ENCODE results near the gene TUBA4B. TPM values are rescaled to one million over a fixed set of nuclear protein-coding genes. Genes with fewer than 3 reads are reported as not detected.
"Not testable (repeated sequence)": the region's sequence is repeated elsewhere in the genome, so short reads cannot be mapped to it uniquely, and the experiment has no call there.

TUBA4B gene
- polyA plus RNA-seq, 1 experiment = not detected

DNA sequence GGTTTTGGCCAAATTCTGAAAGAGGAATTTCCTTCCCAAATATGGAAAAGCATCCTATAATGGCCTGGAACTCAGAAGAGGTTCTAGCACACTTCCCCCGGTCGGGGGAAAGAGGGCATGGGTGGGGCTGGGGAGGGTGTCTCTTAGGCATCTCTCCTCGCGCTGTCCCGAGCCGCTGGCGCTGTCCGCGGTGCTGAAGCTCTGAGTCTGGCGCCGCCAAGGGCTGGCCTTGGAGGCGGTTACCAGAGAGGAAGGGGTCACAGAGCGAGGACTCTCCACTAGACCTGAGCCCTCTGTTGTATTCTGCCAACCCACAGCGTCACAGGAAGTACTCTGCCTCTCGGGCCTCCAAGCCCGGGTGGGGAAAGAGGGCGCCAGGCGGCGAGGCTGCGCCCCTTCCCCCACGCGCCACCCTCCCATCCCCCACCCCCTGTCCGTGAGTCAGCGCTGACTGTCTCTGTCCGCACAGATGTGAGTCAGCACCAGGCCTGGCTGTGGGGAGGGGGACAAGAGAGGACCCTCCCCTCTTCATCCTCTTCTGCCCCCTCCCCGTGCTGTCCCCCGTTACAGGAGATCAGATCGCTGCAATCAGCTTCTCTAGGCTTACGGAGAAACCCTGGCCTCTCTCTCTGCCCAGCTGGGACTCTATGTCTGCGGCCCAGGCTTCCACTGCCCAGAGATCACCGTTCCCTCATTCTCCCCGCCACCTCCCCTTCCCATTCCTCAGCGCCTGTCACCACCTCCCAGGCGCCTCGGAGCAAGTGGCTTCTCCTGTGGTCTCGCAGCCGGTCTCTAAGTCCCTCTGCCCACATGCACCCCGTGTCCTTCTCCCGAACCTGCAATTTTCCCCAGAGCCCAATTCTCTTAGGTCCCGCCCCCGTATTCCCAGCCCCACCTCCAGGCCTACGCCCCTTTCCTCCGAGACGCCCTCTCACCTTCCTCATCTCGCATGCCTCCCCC is 55.4 kb downstream of the TUBA4B start:
- DNase-seq (ENCODE audit: low read depth) = no peak
- Histone ChIP-seq H3K36me3 (ENCODE audit: control insufficient read depth, insufficient read depth, low read length) (no peaks in the 10 kb centered on the region), H3K27me3 (ENCODE audit: control insufficient read depth, insufficient read depth, low read length) (peaks cover 11% of the 10 kb centered on the region), H3K4me3 (ENCODE audit: low read depth, low read length) (peak overlapping the region; percentile 32)
- ChIA-PET CTCF (interaction anchor here (0.7 to 3.6 kb wide), 4 partner anchors 9 to 31 kb away, joined by 3 to 23 read pairs (median 6); no protein-coding TSS in a partner anchor), POLR2A (no interaction called here)
- TF ChIP-seq, protein P1, sequence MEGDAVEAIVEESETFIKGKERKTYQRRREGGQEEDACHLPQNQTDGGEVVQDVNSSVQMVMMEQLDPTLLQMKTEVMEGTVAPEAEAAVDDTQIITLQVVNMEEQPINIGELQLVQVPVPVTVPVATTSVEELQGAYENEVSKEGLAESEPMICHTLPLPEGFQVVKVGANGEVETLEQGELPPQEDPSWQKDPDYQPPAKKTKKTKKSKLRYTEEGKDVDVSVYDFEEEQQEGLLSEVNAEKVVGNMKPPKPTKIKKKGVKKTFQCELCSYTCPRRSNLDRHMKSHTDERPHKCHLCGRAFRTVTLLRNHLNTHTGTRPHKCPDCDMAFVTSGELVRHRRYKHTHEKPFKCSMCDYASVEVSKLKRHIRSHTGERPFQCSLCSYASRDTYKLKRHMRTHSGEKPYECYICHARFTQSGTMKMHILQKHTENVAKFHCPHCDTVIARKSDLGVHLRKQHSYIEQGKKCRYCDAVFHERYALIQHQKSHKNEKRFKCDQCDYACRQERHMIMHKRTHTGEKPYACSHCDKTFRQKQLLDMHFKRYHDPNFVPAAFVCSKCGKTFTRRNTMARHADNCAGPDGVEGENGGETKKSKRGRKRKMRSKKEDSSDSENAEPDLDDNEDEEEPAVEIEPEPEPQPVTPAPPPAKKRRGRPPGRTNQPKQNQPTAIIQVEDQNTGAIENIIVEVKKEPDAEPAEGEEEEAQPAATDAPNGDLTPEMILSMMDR (IDR thresholded peaks at IDR 0.05; ENCODE audit: insufficient read depth, low read depth, low read length) = no peak

DNA sequence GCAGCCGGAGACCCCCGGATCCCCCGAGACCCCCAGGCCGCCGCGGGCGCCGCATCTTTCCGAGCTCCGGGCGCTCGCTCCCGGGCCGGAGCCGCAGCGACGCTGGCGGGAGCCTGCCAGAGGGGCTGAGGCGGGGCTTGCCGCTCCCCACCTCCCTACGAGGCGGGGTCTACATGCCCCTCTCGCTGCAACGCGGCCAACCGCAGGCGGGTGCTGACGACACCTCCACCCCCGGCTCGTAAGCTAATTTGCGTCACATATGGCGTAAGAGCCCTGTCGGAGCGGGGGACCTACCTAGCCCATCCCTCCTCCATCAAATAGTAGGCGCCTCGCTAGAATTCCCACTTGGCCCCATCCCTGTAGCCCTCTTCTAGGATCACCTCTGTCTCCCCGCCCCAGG is 56.2 kb downstream of the TUBA4B start, which contains the start of gene PTPRN:
Gene PTPRN, minus strand, starts transcription at position 124 of the 400 bp plus-strand sequence. Its CDS starts 69 bp downstream, at position 55.
- DNase-seq (ENCODE audit: low read depth) = no peak
- Histone ChIP-seq H3K36me3 (ENCODE audit: control insufficient read depth, insufficient read depth, low read length) (no peaks in the 10 kb centered on the region), H3K27me3 (ENCODE audit: control insufficient read depth, insufficient read depth, low read length) (peaks cover 11% of the 10 kb centered on the region), H3K4me3 (ENCODE audit: low read depth, low read length) (peak within 1 kb of the TSS; percentile 32)
- CTCF ChIA-PET = interaction anchor here (0.6 to 3.6 kb wide), 4 partner anchors 10 to 25 kb away, joined by 3 to 23 read pairs (median 7); no protein-coding TSS in a partner anchor
- POLR2A ChIA-PET = no interaction called here
- TF ChIP-seq, protein P1 (IDR thresholded peaks at IDR 0.05; ENCODE audit: insufficient read depth, low read depth, low read length) = no peak

DNA sequence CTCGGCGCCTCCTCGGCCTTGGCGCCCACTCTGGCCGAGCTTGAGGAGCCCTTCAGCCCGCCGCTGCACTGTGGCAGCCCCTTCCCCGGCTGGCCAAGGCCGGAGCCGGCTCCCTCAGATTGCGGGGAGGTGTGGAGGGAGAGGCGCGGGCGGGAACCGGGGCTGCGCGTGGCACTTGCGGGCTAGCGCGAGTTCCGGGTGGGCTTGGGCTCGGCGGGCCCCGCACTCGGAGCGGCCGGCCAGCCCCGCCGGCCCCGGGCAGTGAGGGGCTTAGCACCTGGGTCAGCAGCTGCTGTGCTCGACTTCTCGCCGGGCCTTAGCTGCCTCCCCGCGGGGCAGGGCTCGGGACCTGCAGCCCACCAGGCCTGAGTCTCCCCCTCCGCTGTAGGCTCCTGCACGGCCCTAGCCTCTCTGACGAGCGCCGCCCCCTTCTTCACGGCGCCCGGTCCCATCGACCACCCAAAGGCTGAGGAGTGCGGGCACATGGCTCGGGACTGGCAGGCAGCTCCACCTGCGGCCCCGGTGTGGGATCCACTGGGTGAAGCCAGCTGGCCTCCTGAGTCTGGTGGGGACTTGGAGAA is 59.7 kb downstream of the TUBA4B start:
- CTCF ChIA-PET = interaction anchor here (3.5 kb wide), 1 partner anchor 14 kb away, joined by 8 read pairs; no protein-coding TSS in a partner anchor
- H3K27me3 ChIP-seq (ENCODE audit: control insufficient read depth, insufficient read depth, low read length) = peaks cover 11% of the 10 kb centered on the region
- POLR2A ChIA-PET; H3K4me3 ChIP-seq (ENCODE audit: low read depth, low read length); H3K36me3 ChIP-seq (ENCODE audit: control insufficient read depth, insufficient read depth, low read length); DNase-seq (ENCODE audit: low read depth): not testable (repeated sequence)

DNA sequence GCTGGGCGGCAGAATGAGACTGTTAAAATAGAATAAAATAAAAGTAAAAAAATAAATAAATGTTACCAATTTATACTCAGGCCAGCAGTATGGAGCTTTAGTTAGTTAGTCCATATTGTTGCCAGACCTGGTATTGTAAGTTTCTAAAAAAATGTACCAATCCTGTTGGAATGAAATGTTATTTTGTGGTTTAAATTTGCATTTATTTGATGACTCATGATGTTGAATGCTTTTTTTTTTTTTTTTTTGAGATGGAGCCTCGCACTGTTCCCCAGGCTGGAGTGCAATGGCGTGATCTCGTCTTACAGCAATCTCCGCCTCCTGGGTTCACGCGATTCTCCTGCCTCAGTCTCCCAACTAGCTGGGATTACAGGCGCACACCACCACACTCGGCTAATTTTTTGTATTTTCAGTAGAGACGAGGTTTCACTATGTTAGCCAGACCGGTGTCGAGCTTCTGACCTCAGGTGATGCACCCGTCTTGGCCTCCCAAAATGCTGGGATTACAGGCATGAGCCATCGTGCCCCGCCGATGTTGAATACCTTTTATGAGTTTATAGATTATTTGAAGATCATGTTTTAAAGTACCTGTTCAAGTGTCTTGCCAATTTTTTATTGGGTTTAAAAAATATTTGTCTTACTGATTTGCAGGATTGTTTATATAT is 61.9 kb downstream of the TUBA4B start:
- ChIA-PET POLR2A (no interaction called here), CTCF (interaction anchor here (0.9 to 3.5 kb wide), 3 partner anchors 16 to 245 kb away, joined by 3 to 8 read pairs (median 4); no protein-coding TSS in a partner anchor)
- DNase-seq (ENCODE audit: low read depth) = no peak
- H3K4me3 ChIP-seq (ENCODE audit: low read depth, low read length) = no peak overlapping the region
- TF ChIP-seq, protein P1 (IDR thresholded peaks at IDR 0.05; ENCODE audit: insufficient read depth, low read depth, low read length) = no peak
- peaks cover 5% of the 10 kb centered on the region; the same call in 1 of the 2 replicates for H3K27me3 ChIP-seq (ENCODE audit: control insufficient read depth, insufficient read depth, low read length)
- no peaks in the 10 kb centered on the region for H3K36me3 ChIP-seq (ENCODE audit: control insufficient read depth, insufficient read depth, low read length)

Small RNAs within 50 kb of the gene (small RNA-seq; reads per million reads assigned to genes)
- gene MIR153-1 (ENCODE audit: insufficient read length, low read depth, low replicate concordance) = not detected

Other genes with a start within 250 kb of the TUBA4B start
- gene CFAP65, start 211.7 kb upstream of the TUBA4B start, polyA plus RNA-seq (2011; rRNA removed) = not detected in 2 replicates
- gene IHH, start 192.3 kb upstream of the TUBA4B start, polyA plus RNA-seq (2011; rRNA removed) = 0.05 TPM in 2 replicates
- gene NHEJ1, start 92.4 kb upstream of the TUBA4B start, polyA plus RNA-seq (2011; rRNA removed) = 23.9 and 24.1 TPM in 2 replicates
- 1.1 and 1.3 TPM in 2 replicates for gene SLC23A3, start 83.2 kb upstream of the TUBA4B start, polyA plus RNA-seq (2011; rRNA removed)
- 43.5 and 66.9 TPM in 2 replicates for gene CNPPD1, start 76.3 kb upstream of the TUBA4B start, polyA plus RNA-seq (2011; rRNA removed)
- gene RETREG2, start 75.0 kb upstream of the TUBA4B start, polyA plus RNA-seq (2011; rRNA removed) = 95.9 and 131 TPM in 2 replicates
- gene ZFAND2B, start 46.5 kb upstream of the TUBA4B start, polyA plus RNA-seq (2011; rRNA removed) = 45.6 and 62.9 TPM in 2 replicates
- 20.3 and 33.4 TPM in 2 replicates for gene ABCB6, start 34.3 kb upstream of the TUBA4B start, polyA plus RNA-seq (2011; rRNA removed)
- 105 and 132 TPM in 2 replicates for gene ATG9A, start 23.6 kb upstream of the TUBA4B start, polyA plus RNA-seq (2011; rRNA removed)
- 30.0 and 37.7 TPM in 2 replicates for gene ANKZF1, start 23.4 kb upstream of the TUBA4B start, polyA plus RNA-seq (2011; rRNA removed)
- gene GLB1L, start 7.8 kb upstream of the TUBA4B start, polyA plus RNA-seq (2011; rRNA removed) = 9.4 and 9.5 TPM in 2 replicates
- 41.6 and 64.2 TPM in 2 replicates for gene STK16, start 7.8 kb upstream of the TUBA4B start, polyA plus RNA-seq (2011; rRNA removed)
- gene TUBA4A, start 675 bp downstream of the TUBA4B start, polyA plus RNA-seq (2011; rRNA removed) = 16.8 and 23.0 TPM in 2 replicates
- 45.0 and 57.3 TPM in 2 replicates for gene DNAJB2, start 26.1 kb downstream of the TUBA4B start, polyA plus RNA-seq (2011; rRNA removed)
- 3.2 and 7.0 TPM in 2 replicates for gene PTPRN, start 56.2 kb downstream of the TUBA4B start, polyA plus RNA-seq (2011; rRNA removed)
- gene RESP18, start 79.5 kb downstream of the TUBA4B start, polyA plus RNA-seq (2011; rRNA removed) = not detected in 2 replicates
- 69.2 and 134 TPM in 2 replicates for gene DNPEP, start 134.7 kb downstream of the TUBA4B start, polyA plus RNA-seq (2011; rRNA removed)
- 5.4 and 7.0 TPM in 2 replicates for gene DES, start 165.1 kb downstream of the TUBA4B start, polyA plus RNA-seq (2011; rRNA removed)
- gene SPEG, start 181.6 kb downstream of the TUBA4B start, polyA plus RNA-seq (2011; rRNA removed) = 47.0 and 69.9 TPM in 2 replicates
- gene GMPPA, start 245.6 kb downstream of the TUBA4B start, polyA plus RNA-seq (2011; rRNA removed) = 123 and 171 TPM in 2 replicates